ENCODE data around the gene LPP. TPM values are rescaled to one million over a fixed set of nuclear protein-coding genes. Genes with fewer than 3 reads are reported as not detected.

Gene LPP
- total RNA-seq, 1 donor from 2014 or later: 14.2 TPM

- Histone ChIP-seq H3K36me3 (ENCODE audit: control insufficient read depth, insufficient read depth, low read length) (no peaks in the 10 kb centered on the region), H3K27me3 (ENCODE audit: control insufficient read depth, insufficient read depth, low read length) (no peaks in the 10 kb centered on the region), H3K4me3 (ENCODE audit: low read depth, low read length) (no peak overlapping the region)
- TF ChIP-seq, protein P1, sequence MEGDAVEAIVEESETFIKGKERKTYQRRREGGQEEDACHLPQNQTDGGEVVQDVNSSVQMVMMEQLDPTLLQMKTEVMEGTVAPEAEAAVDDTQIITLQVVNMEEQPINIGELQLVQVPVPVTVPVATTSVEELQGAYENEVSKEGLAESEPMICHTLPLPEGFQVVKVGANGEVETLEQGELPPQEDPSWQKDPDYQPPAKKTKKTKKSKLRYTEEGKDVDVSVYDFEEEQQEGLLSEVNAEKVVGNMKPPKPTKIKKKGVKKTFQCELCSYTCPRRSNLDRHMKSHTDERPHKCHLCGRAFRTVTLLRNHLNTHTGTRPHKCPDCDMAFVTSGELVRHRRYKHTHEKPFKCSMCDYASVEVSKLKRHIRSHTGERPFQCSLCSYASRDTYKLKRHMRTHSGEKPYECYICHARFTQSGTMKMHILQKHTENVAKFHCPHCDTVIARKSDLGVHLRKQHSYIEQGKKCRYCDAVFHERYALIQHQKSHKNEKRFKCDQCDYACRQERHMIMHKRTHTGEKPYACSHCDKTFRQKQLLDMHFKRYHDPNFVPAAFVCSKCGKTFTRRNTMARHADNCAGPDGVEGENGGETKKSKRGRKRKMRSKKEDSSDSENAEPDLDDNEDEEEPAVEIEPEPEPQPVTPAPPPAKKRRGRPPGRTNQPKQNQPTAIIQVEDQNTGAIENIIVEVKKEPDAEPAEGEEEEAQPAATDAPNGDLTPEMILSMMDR (IDR thresholded peaks at IDR 0.05; ENCODE audit: insufficient read depth, low read length, severe bottlenecking): no peak
- FAIRE-seq (no peak), DNase-seq (ENCODE audit: low read depth) (peak; percentile 38)
Measured at GRCh38 chr3:188526057-188526456, 372.1 kb downstream of the LPP start.

DNA sequence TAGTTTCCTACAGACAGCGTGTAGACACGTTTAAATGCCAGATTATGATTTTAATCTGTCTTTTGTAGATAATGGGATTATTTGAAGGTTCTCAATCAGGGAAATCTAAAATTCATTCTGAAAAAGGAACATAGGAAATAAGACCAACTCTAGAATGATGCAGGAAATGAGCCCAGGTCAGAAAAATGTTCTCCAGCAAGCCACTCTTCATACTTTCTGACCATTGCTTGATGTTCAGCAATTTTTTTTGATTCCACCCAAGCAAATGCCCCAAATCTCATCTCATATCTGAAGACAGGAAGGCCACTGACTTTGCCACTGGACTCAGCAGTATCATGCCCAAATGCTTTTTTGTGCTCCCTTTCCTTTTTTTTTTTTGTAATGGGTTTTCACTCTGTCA, 373.4 kb downstream of the LPP start:
- Histone ChIP-seq H3K36me3 (ENCODE audit: control insufficient read depth, insufficient read depth, low read length) (no peaks in the 10 kb centered on the region), H3K4me3 (ENCODE audit: low read depth, low read length) (no peak overlapping the region), H3K27me3 (ENCODE audit: control insufficient read depth, insufficient read depth, low read length) (no peaks in the 10 kb centered on the region)
- no peak for DNase-seq (ENCODE audit: low read depth)
- no peak for FAIRE-seq
- TF ChIP-seq, protein P1 (IDR thresholded peaks at IDR 0.05; ENCODE audit: insufficient read depth, low read length, severe bottlenecking): no peak

- peak; percentile 38 for DNase-seq (ENCODE audit: low read depth)
- Histone ChIP-seq H3K27me3 (ENCODE audit: control insufficient read depth, insufficient read depth, low read length) (no peaks in the 10 kb centered on the region), H3K4me3 (ENCODE audit: low read depth, low read length) (no peak overlapping the region), H3K36me3 (ENCODE audit: control insufficient read depth, insufficient read depth, low read length) (no peaks in the 10 kb centered on the region)
- no peak for FAIRE-seq
- TF ChIP-seq, protein P1 (IDR thresholded peaks at IDR 0.05; ENCODE audit: insufficient read depth, low read length, severe bottlenecking): no peak
Measured at GRCh38 chr3:188528396-188528795, 374.4 kb downstream of the LPP start.

DNA sequence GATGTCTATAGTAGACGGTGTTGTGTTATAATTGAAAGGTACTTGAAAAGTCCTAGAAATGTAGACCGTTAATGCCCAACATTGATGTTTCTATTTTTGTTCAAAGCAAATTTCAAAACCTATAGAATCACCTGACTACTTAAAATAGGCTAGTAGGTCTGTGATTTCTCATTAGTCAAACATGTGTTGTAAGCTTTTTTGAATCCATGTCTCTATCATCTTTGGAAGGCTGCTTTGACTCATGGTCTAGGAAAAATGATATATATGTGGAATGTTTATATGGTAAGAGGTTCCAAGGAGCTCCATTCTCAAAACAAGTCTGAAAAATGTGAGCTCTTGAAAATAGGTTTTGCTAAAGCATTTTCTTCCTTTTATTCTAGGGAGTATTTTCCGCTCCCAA, 375.3 kb downstream of the LPP start:
- FAIRE-seq (no peak), DNase-seq (ENCODE audit: low read depth) (peak; percentile 67)
- TF ChIP-seq, protein P1 (IDR thresholded peaks at IDR 0.05; ENCODE audit: insufficient read depth, low read length, severe bottlenecking): no peak
- H3K4me3 ChIP-seq (ENCODE audit: low read depth, low read length): no peak overlapping the region
- no peaks in the 10 kb centered on the region for H3K27me3 ChIP-seq (ENCODE audit: control insufficient read depth, insufficient read depth, low read length)
- H3K36me3 ChIP-seq (ENCODE audit: control insufficient read depth, insufficient read depth, low read length): no peaks in the 10 kb centered on the region

DNA sequence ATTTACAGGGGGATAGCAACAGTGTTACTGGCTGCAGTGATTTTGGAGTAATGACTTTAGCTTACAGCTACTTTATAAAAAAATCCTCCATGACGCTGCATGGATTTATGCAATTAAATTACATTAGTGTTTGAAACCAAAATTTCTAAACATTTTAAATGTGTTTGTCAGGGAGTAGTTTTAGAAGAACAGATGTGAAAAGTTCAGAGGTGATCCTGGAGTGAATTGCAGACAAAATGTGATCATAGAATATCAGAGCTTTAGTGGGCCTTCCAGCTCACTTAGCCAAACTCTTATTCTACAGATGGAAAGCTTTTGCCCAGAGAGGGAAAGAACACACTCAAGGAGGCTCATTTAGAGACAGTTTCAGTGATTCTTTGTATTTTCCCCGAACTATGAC, 376.3 kb downstream of the LPP start:
- TF ChIP-seq, protein P1 (IDR thresholded peaks at IDR 0.05; ENCODE audit: insufficient read depth, low read length, severe bottlenecking): no peak
- Histone ChIP-seq H3K27me3 (ENCODE audit: control insufficient read depth, insufficient read depth, low read length) (no peaks in the 10 kb centered on the region), H3K4me3 (ENCODE audit: low read depth, low read length) (no peak overlapping the region), H3K36me3 (ENCODE audit: control insufficient read depth, insufficient read depth, low read length) (no peaks in the 10 kb centered on the region)
- DNase-seq (ENCODE audit: low read depth): no peak
- no peak for FAIRE-seq

GRCh38 chr3:188531210-188531609, 377.3 kb downstream of the LPP start:
- H3K4me3 ChIP-seq (ENCODE audit: low read depth, low read length): no peak overlapping the region
- H3K27me3 ChIP-seq (ENCODE audit: control insufficient read depth, insufficient read depth, low read length): no peaks in the 10 kb centered on the region
- no peak for FAIRE-seq
- peak; percentile 79 for DNase-seq (ENCODE audit: low read depth)
- H3K36me3 ChIP-seq (ENCODE audit: control insufficient read depth, insufficient read depth, low read length): no peaks in the 10 kb centered on the region
- TF ChIP-seq, protein P1 (IDR thresholded peaks at IDR 0.05; ENCODE audit: insufficient read depth, low read length, severe bottlenecking): no peak
